Keratinocyte (primary cell): Measurements from ENCODE around the gene ERGIC2. TPM values are rescaled to one million over a fixed set of nuclear protein-coding genes. Genes with fewer than 3 reads are reported as not detected.

ENCODE experiments used
- DNase-seq: peaks from one replicate; pipeline ENCODE4 v3.0.0-alpha.2; 2011; ENCODE audit warnings: low read depth, missing footprints, low spot score
- FAIRE-seq: peaks from 2 replicates; lab custom pipeline; 2011; peaks lifted over from hg19 to GRCh38; lab: Jason Lieb, UNC
- H2AFZ ChIP-seq: 2 replicates; pipeline ENCODE4 v1.6.0; 2012; ENCODE audit warnings: low read length, control low read depth, inconsistent platforms; ENCODE audit not compliant: control insufficient read depth
- H3K27ac ChIP-seq: 2 replicates; pipeline ENCODE4 v1.5.1; 2011; ENCODE audit warnings: low read length; ENCODE audit not compliant: control insufficient read depth, insufficient read depth
- H3K27me3 ChIP-seq: 3 replicates; pipeline ENCODE4 v1.6.0; 2011; ENCODE audit warnings: low read length; ENCODE audit not compliant: control insufficient read depth, insufficient read depth; ENCODE audit errors: extremely low read depth
- H3K36me3 ChIP-seq, 2 experiments: 2 replicates in 1 of 2; 3 replicates in 1 of 2; pipeline ENCODE4 v1.5.1; 2011; ENCODE audit warnings: low read length in 2 of 2, mild to moderate bottlenecking in 1 of 2; ENCODE audit not compliant: control insufficient read depth in 2 of 2, insufficient read depth in 2 of 2; ENCODE audit errors: extremely low read depth in 1 of 2
- H3K4me1 ChIP-seq: 3 replicates; pipeline ENCODE4 v1.5.1; 2011; ENCODE audit warnings: low read length; ENCODE audit not compliant: control insufficient read depth, insufficient read depth; ENCODE audit errors: extremely low read depth
- H3K4me2 ChIP-seq: 3 replicates; pipeline ENCODE4 v1.6.0; 2011; ENCODE audit warnings: low read depth, low read length; ENCODE audit not compliant: control insufficient read depth, insufficient read depth; ENCODE audit errors: extremely low read depth
- H3K4me3 ChIP-seq, 3 experiments: fragments of 200-600 bp in 1 of 3; sonication (generic) in 1 of 3; 2 replicates in 2 of 3; 3 replicates in 1 of 3; pipeline ENCODE4 v1.5.1; 2011 to 2016; ENCODE audit warnings: low read length in 3 of 3, mild to moderate bottlenecking in 3 of 3, control low read depth in 2 of 3, inconsistent platforms in 1 of 3, low read depth in 1 of 3, mixed read lengths in 1 of 3, mixed run types in 1 of 3, moderate library complexity in 1 of 3; ENCODE audit not compliant: control insufficient read depth in 2 of 3, insufficient read depth in 2 of 3; ENCODE audit errors: extremely low read depth in 1 of 3
- H3K79me2 ChIP-seq: 2 replicates; pipeline ENCODE4 v1.6.0; 2012; ENCODE audit warnings: low read length; ENCODE audit not compliant: control insufficient read depth, insufficient read depth
- H3K9ac ChIP-seq: 3 replicates; pipeline ENCODE4 v1.6.0; 2011; ENCODE audit warnings: low read length; ENCODE audit not compliant: control insufficient read depth, insufficient read depth; ENCODE audit errors: extremely low read depth
- H3K9me1 ChIP-seq: 3 replicates; pipeline ENCODE4 v1.6.0; 2011; ENCODE audit warnings: low read length; ENCODE audit not compliant: control insufficient read depth, insufficient read depth; ENCODE audit errors: extremely low read depth
- H3K9me3 ChIP-seq: 2 replicates; pipeline ENCODE4 v1.5.1; 2012; ENCODE audit warnings: low read depth, low read length; ENCODE audit not compliant: control insufficient read depth
- H4K20me1 ChIP-seq: 3 replicates; pipeline ENCODE4 v1.6.0; 2011; ENCODE audit warnings: low read length; ENCODE audit not compliant: control insufficient read depth, insufficient read depth; ENCODE audit errors: extremely low read depth
- CTCF ChIP-seq, 3 experiments: IDR thresholded peaks in 1 of 3; conservative IDR thresholded peaks in 1 of 3; optimal IDR thresholded peaks in 1 of 3; 2 replicates in 2 of 3; 3 replicates in 1 of 3; pipeline versions ENCODE3 to v1.5.1; 2011; ENCODE audit warnings: low read length in 3 of 3, mild to moderate bottlenecking in 3 of 3, moderate library complexity in 2 of 3, control low read depth in 1 of 3, inconsistent platforms in 1 of 3; ENCODE audit not compliant: insufficient read depth in 2 of 3; ENCODE audit errors: extremely low read depth in 1 of 3
- EZH2 ChIP-seq: IDR thresholded peaks from one replicate; pipeline ENCODE4 v1.6.1; 2012; ENCODE audit warnings: inconsistent platforms, mild to moderate bottlenecking, low read length, moderate library complexity
- dilution Hi-C: fragments of 300-500 bp; cut with MboI; formaldehyde crosslinking; loops from one replicate; pipeline ENCODE4 v1.7.0; 2020; ENCODE audit warnings: low sequenced_read_pairs; ENCODE audit not compliant: extremely low pct_ligation_motif_present
- polyA plus RNA-seq, 5 experiments: library from polyadenylated mRNA; depleted of rRNA in 3 of 5; stranded (reverse) in 3 of 5; stranded (forward) in 1 of 5; unstranded in 1 of 5; fragments of >200 nt; gene quantifications; 1 replicate in 1 of 5; 2 replicates in 3 of 5; 3 replicates in 1 of 5; pipeline versions ENCODE4 v1.2.1 to v1.2.3, GENCODE V29; 2011 to 2012; ENCODE audit warnings: missing spikeins in 2 of 5, low read depth in 1 of 5, low replicate concordance in 1 of 5

The ERGIC2 gene
- polyA plus RNA-seq, 1 donor (not counting 4 experiments of a cell fraction or from before 2014, with no cell fraction given), result 62.4 TPM

DNA sequence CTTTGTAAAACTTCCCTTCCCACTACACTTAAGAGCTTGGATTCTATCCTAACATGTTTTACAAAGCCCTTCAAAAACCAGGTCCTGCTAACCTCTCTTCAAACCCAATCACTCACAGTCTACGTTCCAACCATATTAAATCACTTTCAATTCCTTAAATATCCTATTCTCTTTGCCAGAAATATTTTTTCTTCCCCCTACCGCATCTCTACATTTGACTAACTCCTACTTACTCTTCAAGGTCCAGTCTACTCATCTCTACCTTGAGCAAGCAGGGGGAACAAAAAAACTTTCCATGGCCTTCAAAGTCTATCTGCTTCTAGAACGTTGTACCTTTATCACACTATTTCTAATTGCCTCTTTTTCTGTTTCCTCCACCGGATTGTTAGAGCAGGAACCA lies 6.1 kb downstream of the ERGIC2 start:
- Histone ChIP-seq H3K27ac (no peak overlapping the region), H4K20me1 (no peaks in the 10 kb centered on the region), H3K4me1 (peaks cover 9% of the 10 kb centered on the region), H3K9me3 (no peaks in the 10 kb centered on the region), H3K27me3 (no peaks in the 10 kb centered on the region), H3K9me1 (no peaks in the 10 kb centered on the region), H3K9ac (no peak overlapping the region), H3K36me3 (peaks cover 0 to 7% of the 10 kb centered on the region in 2 experiments), H3K4me2 (no peak overlapping the region), H3K4me3 (no peak overlapping the region), H2AFZ (no peak overlapping the region), H3K79me2 (peaks cover 75% of the 10 kb centered on the region)
- no peak for FAIRE-seq
- no peak for DNase-seq
- TF ChIP-seq CTCF (optimal IDR thresholded peaks at IDR 0.05 in 1 of 3, IDR thresholded peaks at IDR 0.05 in 1 of 3, conservative IDR thresholded peaks at IDR 0.05 in 1 of 3; ENCODE audit: extremely low read depth in 1 of 3, insufficient read depth in 2 of 3, low read length in 3 of 3) (no peak), EZH2 (no peak)
- dilution Hi-C loops, result no loop called here

DNA sequence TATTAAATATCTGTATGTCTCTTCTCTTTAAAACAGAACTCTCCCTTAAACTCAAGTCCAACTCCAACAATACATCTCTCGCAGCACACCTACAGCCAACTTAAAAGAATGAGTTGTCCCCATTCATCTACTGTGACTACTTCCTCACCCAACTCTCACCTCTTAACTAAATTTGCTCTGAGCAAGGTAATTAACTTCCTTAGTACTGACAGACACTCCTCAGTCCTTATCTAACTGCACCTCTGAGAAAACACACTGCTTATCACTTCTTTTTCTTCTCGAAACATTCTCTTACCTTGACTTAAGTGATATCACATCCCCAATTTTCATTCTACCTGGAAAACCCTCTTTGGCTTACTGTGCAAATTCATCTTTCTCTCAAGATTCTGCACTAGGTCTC lies 7.0 kb downstream of the ERGIC2 start:
- Histone ChIP-seq H3K4me3 (no peak overlapping the region), H3K9me1 (no peaks in the 10 kb centered on the region), H3K4me2 (no peak overlapping the region), H3K27me3 (no peaks in the 10 kb centered on the region), H3K9ac (no peak overlapping the region), H2AFZ (no peak overlapping the region), H3K79me2 (peaks cover 66% of the 10 kb centered on the region), H3K27ac (no peak overlapping the region), H3K36me3 (peaks cover under 1 to 11% of the 10 kb centered on the region in 2 experiments), H3K9me3 (no peaks in the 10 kb centered on the region), H4K20me1 (no peaks in the 10 kb centered on the region), H3K4me1 (no peaks in the 10 kb centered on the region)
- DNase-seq (no peak), FAIRE-seq (no peak)
- dilution Hi-C loops, result no loop called here
- TF ChIP-seq CTCF (optimal IDR thresholded peaks at IDR 0.05 in 1 of 3, IDR thresholded peaks at IDR 0.05 in 1 of 3, conservative IDR thresholded peaks at IDR 0.05 in 1 of 3; ENCODE audit: extremely low read depth in 1 of 3, insufficient read depth in 2 of 3, low read length in 3 of 3), result no peak
- no peak for TF ChIP-seq EZH2
